ENCODE measurements around the gene SLC25A20.
A peak's percentile ranks its signal among the peaks of the same experiment; 100 is the strongest.

Gene SLC25A20

GRCh38 chr3:48856469-48856868 lies 42.2 kb downstream of the SLC25A20 start:
- no peak for DNase-seq (ENCODE audit: low spot score)
- no peak for TF ChIP-seq CTCF (IDR thresholded peaks at IDR 0.05; ENCODE audit: extremely low read depth, missing control alignments)

- no peak for TF ChIP-seq CTCF (IDR thresholded peaks at IDR 0.05; ENCODE audit: extremely low read depth, missing control alignments)
- no peak for DNase-seq (ENCODE audit: low spot score)
Measured at GRCh38 chr3:48855681-48856447, 42.8 kb downstream of the SLC25A20 start.

- TF ChIP-seq CTCF (IDR thresholded peaks at IDR 0.05; ENCODE audit: extremely low read depth, missing control alignments): no peak
- no peak for DNase-seq (ENCODE audit: low spot score)
Measured at GRCh38 chr3:48852151-48852550, 46.5 kb downstream of the SLC25A20 start.

- no peak for DNase-seq (ENCODE audit: low spot score)
- TF ChIP-seq CTCF (IDR thresholded peaks at IDR 0.05; ENCODE audit: extremely low read depth, missing control alignments): no peak
Measured at GRCh38 chr3:48851407-48851806, 47.3 kb downstream of the SLC25A20 start.

- TF ChIP-seq CTCF (IDR thresholded peaks at IDR 0.05; ENCODE audit: extremely low read depth, missing control alignments): no peak
- no peak for DNase-seq (ENCODE audit: low spot score)
Measured at GRCh38 chr3:48848816-48849515, 49.7 kb downstream of the SLC25A20 start.

GRCh38 chr3:48847504-48848423 lies 50.9 kb downstream of the SLC25A20 start, which contains the start of gene PRKAR2A:
Gene PRKAR2A (minus strand): TSS chr3:48847874. CDS start chr3:48847596, 278 bp downstream.
- no peak for TF ChIP-seq CTCF (IDR thresholded peaks at IDR 0.05; ENCODE audit: extremely low read depth, missing control alignments)
- peak; percentile 96 for DNase-seq (ENCODE audit: low spot score)
